MCF 10A (cell line): ENCODE results near the gene ACTL6A. TPM values are rescaled to one million over a fixed set of nuclear protein-coding genes. Genes with fewer than 3 reads are reported as not detected.

Experiments
- BruUV-seq: library from RNA; stranded (reverse); fragments of 400-500 nt; replicated peaks from 2 replicates; lab custom pipeline; 2021; lab: Mats Ljungman, UMichigan
- CTCF ChIA-PET: fragments of 300-600 bp; sonication (Branson Sonifier 250); formaldehyde crosslinking; extraction: SDS; loops from one replicate; lab custom pipeline; 2021; ENCODE audit warnings: antibody characterized with exemption, inconsistent platforms; lab: Yijun Ruan, JAX
- POLR2A ChIA-PET: fragments of 300-600, 350-650 bp; sonication (Branson Sonifier 250); formaldehyde crosslinking; extraction: SDS; loops from one replicate; lab custom pipeline; 2020; ENCODE audit warnings: antibody characterized with exemption, inconsistent platforms; lab: Yijun Ruan, JAX
- DNase-seq: peaks from one replicate; pipeline ENCODE4 v3.0.0-alpha.2; 2018; ENCODE audit not compliant: unreplicated experiment
- H3K27ac Mint-ChIP-seq: one replicate; pipeline ENCODE4 v1.8.0; 2022; ENCODE audit warnings: mild to moderate bottlenecking, low read depth, mixed read lengths; ENCODE audit not compliant: unreplicated experiment
- H3K27me3 Mint-ChIP-seq: one replicate; pipeline ENCODE4 v1.8.0; 2022; ENCODE audit warnings: mixed read lengths; ENCODE audit not compliant: insufficient read depth, unreplicated experiment
- H3K36me3 Mint-ChIP-seq: one replicate; pipeline ENCODE4 v1.8.0; 2022; ENCODE audit warnings: mild to moderate bottlenecking, moderate library complexity, mixed read lengths; ENCODE audit not compliant: insufficient read depth, unreplicated experiment
- H3K4me1 Mint-ChIP-seq: one replicate; pipeline ENCODE4 v1.8.0; 2022; ENCODE audit warnings: mixed read lengths; ENCODE audit not compliant: insufficient read depth, unreplicated experiment
- H3K4me3 Mint-ChIP-seq: one replicate; pipeline ENCODE4 v1.8.0; 2022; ENCODE audit warnings: mild to moderate bottlenecking, moderate library complexity, mixed read lengths; ENCODE audit not compliant: unreplicated experiment
- H3K9me3 Mint-ChIP-seq: one replicate; pipeline ENCODE4 v1.8.0; 2022; ENCODE audit warnings: mixed read lengths; ENCODE audit not compliant: unreplicated experiment
- intact Hi-C: fragments of 100-400 bp; cut with micrococcal nuclease; formaldehyde crosslinking; loops from 2 replicates; pipeline ENCODE4 v1.14.1; 2022
- total RNA-seq: library from RNA; stranded (reverse); gene quantifications from 2 replicates; pipeline ENCODE4 v1.2.3, GENCODE V29; 2022
- TF ChIP-seq, protein P1 (sequence below): fragments of 200-600 bp; IDR thresholded peaks from one replicate; pipeline ENCODE4 v1.8.0; 2022; ENCODE audit warnings: antibody characterized with exemption, mild to moderate bottlenecking; ENCODE audit not compliant: unreplicated experiment

ACTL6A gene
- total RNA-seq, 1 experiment from 2014 or later = 57.1 TPM

GRCh38 chr3:179536256-179536655 is 26.5 kb upstream of the ACTL6A start:
- TF ChIP-seq, protein P1, sequence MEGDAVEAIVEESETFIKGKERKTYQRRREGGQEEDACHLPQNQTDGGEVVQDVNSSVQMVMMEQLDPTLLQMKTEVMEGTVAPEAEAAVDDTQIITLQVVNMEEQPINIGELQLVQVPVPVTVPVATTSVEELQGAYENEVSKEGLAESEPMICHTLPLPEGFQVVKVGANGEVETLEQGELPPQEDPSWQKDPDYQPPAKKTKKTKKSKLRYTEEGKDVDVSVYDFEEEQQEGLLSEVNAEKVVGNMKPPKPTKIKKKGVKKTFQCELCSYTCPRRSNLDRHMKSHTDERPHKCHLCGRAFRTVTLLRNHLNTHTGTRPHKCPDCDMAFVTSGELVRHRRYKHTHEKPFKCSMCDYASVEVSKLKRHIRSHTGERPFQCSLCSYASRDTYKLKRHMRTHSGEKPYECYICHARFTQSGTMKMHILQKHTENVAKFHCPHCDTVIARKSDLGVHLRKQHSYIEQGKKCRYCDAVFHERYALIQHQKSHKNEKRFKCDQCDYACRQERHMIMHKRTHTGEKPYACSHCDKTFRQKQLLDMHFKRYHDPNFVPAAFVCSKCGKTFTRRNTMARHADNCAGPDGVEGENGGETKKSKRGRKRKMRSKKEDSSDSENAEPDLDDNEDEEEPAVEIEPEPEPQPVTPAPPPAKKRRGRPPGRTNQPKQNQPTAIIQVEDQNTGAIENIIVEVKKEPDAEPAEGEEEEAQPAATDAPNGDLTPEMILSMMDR = no peak
- no peak for DNase-seq
- Mint-ChIP-seq H3K9me3 (no peaks in the 10 kb centered on the region), H3K27ac (no peak overlapping the region), H3K4me1 (no peaks in the 10 kb centered on the region), H3K4me3 (no peak overlapping the region), H3K36me3 (no peaks in the 10 kb centered on the region), H3K27me3 (peaks cover 15% of the 10 kb centered on the region)
- ChIA-PET POLR2A (no interaction called here), CTCF (interaction anchor here (0.6 to 1.3 kb wide), 3 partner anchors 48 to 175 kb away, joined by 3 to 4 read pairs (median 4); no protein-coding TSS in a partner anchor)
- BruUV-seq = no TSS peak
- intact Hi-C loops = no loop called here

DNA sequence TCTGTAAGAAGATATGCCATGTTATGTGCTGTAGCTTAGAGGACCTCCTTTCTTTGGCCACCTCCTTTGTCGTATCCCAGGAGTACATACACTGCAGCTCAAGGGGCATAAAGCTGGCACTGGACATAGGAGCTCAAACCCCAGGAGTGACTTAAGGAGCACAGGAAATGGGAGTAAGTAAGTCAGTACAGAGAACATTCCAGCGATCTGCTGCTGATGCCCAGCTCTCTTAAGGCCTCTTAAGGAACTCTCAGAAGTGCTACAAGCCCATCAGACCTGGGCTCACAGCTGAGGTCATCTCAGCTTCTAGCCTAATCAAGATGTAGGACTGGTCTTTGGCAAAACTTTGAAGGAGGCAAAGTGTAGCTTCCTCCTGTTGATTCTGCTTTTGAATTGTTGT is 21.6 kb upstream of the ACTL6A start:
- no peaks in the 10 kb centered on the region for H3K4me1 Mint-ChIP-seq
- no peaks in the 10 kb centered on the region for H3K27me3 Mint-ChIP-seq
- DNase-seq = no peak
- peaks cover 8% of the 10 kb centered on the region for H3K9me3 Mint-ChIP-seq
- intact Hi-C loops = no loop called here
- no peaks in the 10 kb centered on the region for H3K36me3 Mint-ChIP-seq
- POLR2A ChIA-PET = interaction anchor here (0.7 kb wide), 1 partner anchor 9 kb away, joined by 3 read pairs; no protein-coding TSS in a partner anchor
- H3K27ac Mint-ChIP-seq = no peak overlapping the region
- no peak overlapping the region for H3K4me3 Mint-ChIP-seq
- CTCF ChIA-PET = interaction anchor here (0.7 kb wide), 1 partner anchor 219 kb away, joined by 3 read pairs; no protein-coding TSS in a partner anchor
- BruUV-seq = no TSS peak
- TF ChIP-seq, protein P1 = no peak

GRCh38 chr3:179541596-179541995 is 21.1 kb upstream of the ACTL6A start:
- Mint-ChIP-seq H3K9me3 (peaks cover 8% of the 10 kb centered on the region), H3K4me1 (no peaks in the 10 kb centered on the region), H3K27ac (no peak overlapping the region), H3K36me3 (no peaks in the 10 kb centered on the region), H3K27me3 (no peaks in the 10 kb centered on the region), H3K4me3 (no peak overlapping the region)
- TF ChIP-seq, protein P1 = no peak
- POLR2A ChIA-PET = no interaction called here
- BruUV-seq = no TSS peak
- CTCF ChIA-PET = no interaction called here
- no peak for DNase-seq
- intact Hi-C loops = no loop called here

GRCh38 chr3:179542375-179542774 is 20.4 kb upstream of the ACTL6A start:
- POLR2A ChIA-PET = no interaction called here
- peaks cover 8% of the 10 kb centered on the region for H3K9me3 Mint-ChIP-seq
- CTCF ChIA-PET = no interaction called here
- intact Hi-C loops = no loop called here
- no peak overlapping the region for H3K27ac Mint-ChIP-seq
- no TSS peak for BruUV-seq
- H3K4me3 Mint-ChIP-seq = no peak overlapping the region
- TF ChIP-seq, protein P1 = no peak
- H3K36me3 Mint-ChIP-seq = no peaks in the 10 kb centered on the region
- no peaks in the 10 kb centered on the region for H3K4me1 Mint-ChIP-seq
- no peak for DNase-seq
- no peaks in the 10 kb centered on the region for H3K27me3 Mint-ChIP-seq
